NCI-H82 (cell line): ENCODE measurements around the gene OR8H2.
A peak's percentile ranks its signal among the peaks of the same experiment; 100 is the strongest.
"Not testable (repeated sequence)": the region's sequence is repeated elsewhere in the genome, so short reads cannot be mapped to it uniquely, and the experiment has no call there.

Source experiments
- DNase-seq: peaks from one replicate; lab custom pipeline; 2025; lab: John Stamatoyannopoulos, UW

Gene OR8H2

GRCh38 chr11:56103210-56103737, at the start of gene OR8H2:
OR8H2 (plus strand) TSS chr11:56103687; CDS start chr11:56105043, 1,356 bp downstream.
- peak; percentile 36 for DNase-seq

GRCh38 chr11:56056366-56056765, 47.1 kb upstream of the OR8H2 start:
- not testable (repeated sequence) for DNase-seq

- not testable (repeated sequence) for DNase-seq
These were observed 45.7 kb upstream of the OR8H2 start for GRCh38 chr11:56057661-56058237.

- DNase-seq = not testable (repeated sequence)
These were observed 45.2 kb upstream of the OR8H2 start for GRCh38 chr11:56058260-56058780.

GRCh38 chr11:56066980-56067379, 36.5 kb upstream of the OR8H2 start:
- DNase-seq = no peak

- no peak for DNase-seq
These were observed 13.8 kb upstream of the OR8H2 start for GRCh38 chr11:56089697-56090096.

GRCh38 chr11:56093008-56093407, 10.5 kb upstream of the OR8H2 start, which contains the start of gene OR8I2:
OR8I2 (plus strand) TSS chr11:56093308; CDS start chr11:56093308, 0 bp downstream.
- no peak for DNase-seq

- peak; percentile 0 for DNase-seq
These were observed 18.6 kb downstream of the OR8H2 start, which contains the start of gene OR8H3 for GRCh38 chr11:56122073-56122472. OR8H3 (plus strand) TSS chr11:56122373; CDS start chr11:56122373, 0 bp downstream.

GRCh38 chr11:56140151-56140661, 36.7 kb downstream of the OR8H2 start, which contains the start of gene OR8J3:
OR8J3 (minus strand) TSS chr11:56140201; CDS start chr11:56137718, 2,483 bp downstream.
- no peak for DNase-seq

- not testable (repeated sequence) for DNase-seq
These were observed 40.2 kb downstream of the OR8H2 start for GRCh38 chr11:56143681-56144080.

- DNase-seq = no peak
These were observed 47.9 kb downstream of the OR8H2 start for GRCh38 chr11:56151376-56151775.

- DNase-seq = no peak
These were observed 48.8 kb downstream of the OR8H2 start for GRCh38 chr11:56152333-56152732.
